Activated CD4-positive, alpha-beta T cell treated with anti-CD3 and anti-CD28 coated beads, Interleukin-2, Interleukin-4, amounts not matched to agents 100 ng/mL and 50 ng/mL, durations not matched to agents 16 hours and 8 hours (primary cell): ENCODE results near the gene CELSR3.

Experiments used
- DNase-seq: peaks from one replicate; pipeline ENCODE4 v3.0.0-alpha.2; 2020; ENCODE audit warnings: low spot score

Gene CELSR3, protein sequence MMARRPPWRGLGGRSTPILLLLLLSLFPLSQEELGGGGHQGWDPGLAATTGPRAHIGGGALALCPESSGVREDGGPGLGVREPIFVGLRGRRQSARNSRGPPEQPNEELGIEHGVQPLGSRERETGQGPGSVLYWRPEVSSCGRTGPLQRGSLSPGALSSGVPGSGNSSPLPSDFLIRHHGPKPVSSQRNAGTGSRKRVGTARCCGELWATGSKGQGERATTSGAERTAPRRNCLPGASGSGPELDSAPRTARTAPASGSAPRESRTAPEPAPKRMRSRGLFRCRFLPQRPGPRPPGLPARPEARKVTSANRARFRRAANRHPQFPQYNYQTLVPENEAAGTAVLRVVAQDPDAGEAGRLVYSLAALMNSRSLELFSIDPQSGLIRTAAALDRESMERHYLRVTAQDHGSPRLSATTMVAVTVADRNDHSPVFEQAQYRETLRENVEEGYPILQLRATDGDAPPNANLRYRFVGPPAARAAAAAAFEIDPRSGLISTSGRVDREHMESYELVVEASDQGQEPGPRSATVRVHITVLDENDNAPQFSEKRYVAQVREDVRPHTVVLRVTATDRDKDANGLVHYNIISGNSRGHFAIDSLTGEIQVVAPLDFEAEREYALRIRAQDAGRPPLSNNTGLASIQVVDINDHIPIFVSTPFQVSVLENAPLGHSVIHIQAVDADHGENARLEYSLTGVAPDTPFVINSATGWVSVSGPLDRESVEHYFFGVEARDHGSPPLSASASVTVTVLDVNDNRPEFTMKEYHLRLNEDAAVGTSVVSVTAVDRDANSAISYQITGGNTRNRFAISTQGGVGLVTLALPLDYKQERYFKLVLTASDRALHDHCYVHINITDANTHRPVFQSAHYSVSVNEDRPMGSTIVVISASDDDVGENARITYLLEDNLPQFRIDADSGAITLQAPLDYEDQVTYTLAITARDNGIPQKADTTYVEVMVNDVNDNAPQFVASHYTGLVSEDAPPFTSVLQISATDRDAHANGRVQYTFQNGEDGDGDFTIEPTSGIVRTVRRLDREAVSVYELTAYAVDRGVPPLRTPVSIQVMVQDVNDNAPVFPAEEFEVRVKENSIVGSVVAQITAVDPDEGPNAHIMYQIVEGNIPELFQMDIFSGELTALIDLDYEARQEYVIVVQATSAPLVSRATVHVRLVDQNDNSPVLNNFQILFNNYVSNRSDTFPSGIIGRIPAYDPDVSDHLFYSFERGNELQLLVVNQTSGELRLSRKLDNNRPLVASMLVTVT (N-terminal part only)

DNA sequence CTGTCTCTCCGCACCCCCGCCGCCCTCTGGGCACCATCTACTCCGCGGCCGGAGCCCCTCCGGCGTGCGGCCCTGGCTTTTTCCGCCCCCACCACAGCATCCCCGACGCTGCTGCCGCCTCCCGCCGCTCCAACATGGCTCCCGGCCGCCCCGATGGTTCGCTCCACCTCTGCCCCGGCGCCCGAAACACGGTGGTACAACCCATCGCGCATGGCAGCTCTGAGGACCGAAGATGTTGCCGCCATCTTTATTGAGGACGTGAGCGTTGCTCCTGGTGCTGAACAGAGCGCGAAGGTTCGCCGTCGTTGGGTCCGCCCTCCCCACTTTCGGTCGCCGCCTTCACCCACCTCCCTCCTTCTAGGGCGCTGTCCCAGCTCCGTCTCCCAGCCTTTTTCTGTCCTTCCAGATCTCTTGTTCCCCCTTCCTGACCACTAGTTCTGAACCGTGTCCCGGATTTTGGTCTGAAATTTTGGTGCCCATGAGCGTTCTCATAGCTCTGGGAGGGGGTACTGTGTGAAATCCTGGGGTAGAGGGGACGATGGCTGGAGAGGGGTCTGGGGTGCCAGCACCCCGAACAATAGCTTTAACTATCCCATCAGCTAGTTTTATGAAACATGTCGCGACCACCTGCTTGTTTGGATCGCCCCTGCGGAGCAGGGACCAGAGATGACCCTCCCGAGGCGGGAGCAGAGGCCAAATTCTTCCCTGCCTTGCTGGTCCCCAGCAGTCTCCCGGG, at the start of gene CELSR3:
Gene CELSR3 (minus strand): TSS at position 134 of the 736 bp plus-strand sequence. CDS start 252 bp downstream, outside the sequence.
- DNase-seq: peak; percentile 87

DNA sequence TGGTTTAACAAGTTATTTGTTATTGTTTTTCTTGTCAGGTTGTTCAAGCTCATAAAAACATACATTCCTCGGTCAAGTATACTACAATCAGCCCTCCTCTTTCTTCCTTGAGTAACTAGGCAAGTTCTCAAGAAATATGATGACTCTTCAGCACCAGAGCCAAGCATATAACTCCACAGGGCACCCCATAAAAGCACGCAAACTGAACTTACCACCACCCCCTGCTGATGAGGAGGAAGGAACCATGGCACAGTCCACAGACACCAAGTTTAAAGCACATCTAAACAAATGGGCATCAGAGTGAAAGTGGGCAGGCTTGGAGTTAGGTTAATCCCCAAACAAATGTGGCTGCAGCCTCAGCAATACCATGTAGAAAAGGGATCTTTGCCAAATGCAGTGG, 49.0 kb upstream of the CELSR3 start:
- DNase-seq: no peak

DNA sequence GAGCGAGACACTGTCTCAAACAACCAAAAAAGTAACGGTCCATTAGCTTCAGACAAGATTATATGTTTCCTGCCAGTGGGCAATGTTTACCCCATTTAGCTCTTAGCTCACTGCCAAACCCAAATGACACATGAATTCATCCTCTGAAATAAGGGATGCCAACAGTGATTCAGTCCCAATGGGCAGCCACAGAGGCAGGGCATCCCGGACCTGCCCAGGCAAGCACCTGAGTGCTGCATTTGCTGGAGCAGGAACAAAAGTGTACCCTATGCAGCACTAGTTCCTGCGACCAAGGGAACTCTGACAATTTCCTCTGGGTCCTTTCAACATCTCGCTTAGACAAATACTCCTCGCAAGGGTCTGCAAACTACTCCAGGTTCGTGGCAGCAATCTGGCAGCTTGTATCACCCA, 46.4 kb upstream of the CELSR3 start:
- no peak for DNase-seq

DNA sequence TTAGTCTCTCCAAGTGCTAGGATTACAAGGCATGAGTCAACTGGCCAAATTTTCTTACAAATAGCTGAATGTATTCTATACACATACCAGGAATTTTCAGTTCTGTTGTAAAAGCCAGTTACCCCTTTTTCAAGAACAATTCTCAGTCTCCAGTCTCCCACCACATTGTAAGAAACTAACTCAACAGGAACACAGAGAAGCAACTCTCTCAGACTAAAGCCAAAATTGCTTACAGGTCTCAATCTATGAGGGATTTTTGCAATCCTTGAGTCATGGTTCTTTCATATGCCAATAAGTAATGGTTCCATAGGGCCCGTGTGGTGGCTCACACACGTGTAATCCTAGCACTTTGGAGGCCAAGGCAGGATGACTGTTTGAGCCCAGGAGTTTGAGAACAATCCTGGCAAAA, 45.8 kb upstream of the CELSR3 start:
- no peak for DNase-seq

DNA sequence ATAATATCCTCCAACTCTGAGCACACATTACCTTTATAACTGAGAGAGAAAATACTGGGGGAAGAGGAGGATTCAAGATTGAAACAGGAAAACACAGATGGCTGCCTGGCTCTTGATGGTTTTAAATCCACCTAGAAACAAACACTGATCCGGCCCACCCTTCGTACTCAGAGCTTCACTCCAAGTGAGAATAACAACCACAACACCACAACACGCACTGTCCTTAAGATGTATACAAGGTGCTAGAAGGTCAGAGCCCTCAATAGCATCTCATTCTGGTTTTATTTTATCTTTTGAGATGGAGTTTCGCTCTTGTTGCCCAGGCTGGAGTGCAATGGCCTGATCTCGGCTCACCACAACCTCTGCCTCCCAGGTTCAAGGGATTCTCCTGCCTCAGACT, 44.5 kb upstream of the CELSR3 start:
- no peak for DNase-seq

DNA sequence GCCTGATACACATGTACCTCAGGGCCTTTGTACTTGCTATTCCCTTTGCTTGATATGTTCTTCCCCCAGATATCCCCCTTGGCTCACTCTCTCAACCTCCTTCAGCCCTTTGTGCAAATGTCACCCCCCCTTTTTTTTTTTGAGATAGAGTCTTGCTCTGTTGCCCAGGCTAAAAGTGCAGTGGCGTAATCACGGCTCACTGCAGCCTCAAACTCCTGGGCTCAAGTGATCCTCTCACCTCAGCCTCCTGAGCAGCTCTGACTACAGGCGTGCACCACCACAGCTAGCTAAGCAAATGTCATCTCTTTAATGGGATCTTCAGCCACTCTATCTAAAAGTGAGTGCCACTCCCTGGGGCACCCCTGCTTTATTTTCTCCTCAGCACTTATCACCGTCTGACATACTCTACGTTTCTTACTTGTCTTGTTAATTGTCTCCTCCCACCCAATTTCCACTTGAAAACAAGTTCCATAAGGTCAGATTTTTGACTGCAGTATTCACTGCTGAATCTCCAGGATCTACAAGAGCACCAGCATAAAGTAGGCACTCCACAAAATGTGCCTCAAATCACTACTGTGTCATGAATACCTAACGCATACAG, 39.7 kb upstream of the CELSR3 start:
- no peak for DNase-seq

DNA sequence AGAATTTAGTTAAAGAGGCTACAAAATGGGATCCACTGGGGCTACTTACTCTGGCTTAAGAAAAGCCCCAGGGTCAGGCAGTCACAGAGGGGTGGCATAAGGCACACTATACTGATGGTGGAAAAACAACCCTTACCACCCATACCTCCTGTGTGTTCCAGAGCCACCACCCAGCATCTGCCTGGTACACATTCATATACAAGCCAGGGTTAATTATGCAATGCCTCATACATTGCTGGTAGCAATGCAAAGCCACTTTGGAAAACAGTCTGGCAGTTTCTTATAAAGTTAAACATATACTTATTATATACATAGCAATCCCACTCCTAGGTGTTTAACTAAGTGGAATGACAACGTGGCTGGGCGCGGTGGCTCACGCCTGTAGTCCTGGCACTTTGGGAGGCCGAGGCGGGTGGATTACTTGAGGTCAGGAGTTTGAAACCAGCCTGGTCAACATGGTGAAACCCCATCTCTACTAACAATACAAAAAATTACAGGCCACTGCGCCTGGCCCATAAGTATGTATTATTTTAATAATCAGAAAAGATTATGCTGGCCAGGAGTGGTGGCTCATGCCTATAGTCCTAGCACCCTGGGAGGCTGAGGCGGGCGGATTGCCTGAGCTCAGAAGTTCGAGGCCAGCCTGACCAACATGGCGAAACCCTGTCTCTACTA, 38.2 kb upstream of the CELSR3 start:
- DNase-seq: no peak

DNA sequence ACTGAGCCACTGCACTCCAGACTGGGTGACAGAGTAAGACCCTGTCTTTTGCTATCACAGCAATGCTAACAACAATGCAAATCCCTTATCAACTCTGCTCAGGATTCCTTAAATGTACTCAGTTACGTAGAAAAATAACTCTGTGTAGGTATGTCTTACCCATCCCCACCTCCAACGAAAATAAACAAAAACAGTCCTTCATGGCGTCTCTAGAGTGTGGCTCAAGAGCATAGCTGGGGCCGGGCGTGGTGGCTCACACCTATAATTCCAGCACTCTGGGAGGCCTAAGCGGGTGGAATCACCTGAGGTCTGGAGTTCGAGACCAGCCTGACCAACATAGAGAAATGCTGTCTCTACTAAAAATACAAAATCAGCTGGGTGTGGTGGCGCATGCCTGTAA, 36.2 kb upstream of the CELSR3 start:
- DNase-seq: no peak

DNA sequence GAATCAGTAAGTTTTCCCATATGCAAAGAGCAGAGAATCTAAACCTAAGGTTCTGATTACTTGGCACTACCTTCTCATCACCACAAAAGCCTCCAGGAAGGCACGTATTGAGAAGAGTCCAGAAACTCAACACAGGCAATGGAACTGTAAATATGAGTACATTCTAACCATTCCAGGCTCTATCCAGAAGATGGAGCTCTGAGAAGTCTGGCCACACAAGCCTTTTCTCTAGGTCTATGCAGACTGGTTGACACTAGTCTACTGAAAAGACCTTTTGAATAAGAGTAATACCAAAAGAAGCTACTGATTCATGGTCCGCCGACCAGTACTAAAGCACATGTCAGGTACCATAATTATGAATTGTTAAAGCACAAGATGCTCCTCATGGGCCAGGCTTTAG, 35.3 kb upstream of the CELSR3 start:
- DNase-seq: no peak

DNA sequence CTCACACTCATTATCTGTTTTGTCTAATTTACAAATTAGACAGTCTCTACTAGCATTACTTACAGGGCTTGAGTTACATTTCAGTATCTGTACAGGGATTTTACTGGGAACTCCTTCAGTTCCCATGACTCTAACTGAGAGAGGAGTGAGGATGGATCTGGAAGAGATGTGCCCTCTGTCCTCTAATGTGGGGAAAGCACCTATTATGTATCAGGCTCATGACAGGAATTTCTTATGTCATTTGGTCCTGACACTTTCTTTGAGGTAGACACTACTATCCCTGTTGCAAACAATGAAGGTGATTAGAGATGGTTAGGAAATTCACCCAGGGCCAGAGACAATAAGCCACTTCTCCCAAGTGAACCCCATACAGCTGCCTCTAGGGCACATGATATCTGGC, 33.9 kb upstream of the CELSR3 start:
- DNase-seq: no peak

DNA sequence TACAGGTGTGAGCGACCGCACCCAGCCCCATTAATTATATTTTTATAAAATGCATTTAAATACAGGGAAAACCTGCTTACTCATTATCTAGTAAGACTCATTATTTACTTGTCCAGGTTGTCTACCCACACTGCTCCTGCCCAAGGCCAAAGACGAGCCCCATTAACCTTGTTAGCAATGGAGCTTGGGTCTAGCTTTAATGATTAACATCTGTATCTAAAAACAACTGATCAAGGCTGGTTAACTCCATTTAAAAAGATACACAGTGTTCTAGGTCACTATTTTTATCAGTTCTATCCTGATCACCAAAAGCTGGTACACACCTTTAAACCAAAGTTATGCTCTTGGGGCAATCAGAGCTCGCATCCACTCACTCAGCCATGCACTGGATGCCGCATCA, 33.5 kb upstream of the CELSR3 start:
- DNase-seq: no peak

DNA sequence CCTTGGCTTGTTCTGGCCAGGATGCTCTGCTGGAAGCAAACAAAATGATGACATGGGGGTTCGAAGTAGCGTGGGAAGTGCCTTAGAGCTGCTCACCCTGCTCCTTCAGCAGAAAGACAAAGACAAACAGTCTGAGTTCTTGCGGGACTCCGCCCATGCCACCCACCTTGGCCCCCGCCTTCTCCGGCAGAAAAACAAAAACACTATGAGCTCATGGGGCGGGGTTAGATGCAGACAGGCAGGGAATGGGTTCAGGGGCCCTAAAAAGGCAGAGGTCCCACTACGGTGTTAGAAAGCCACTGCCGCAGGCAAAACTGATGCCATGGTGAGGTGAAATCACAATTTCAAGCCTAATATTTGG, 32.7 kb upstream of the CELSR3 start:
- no peak for DNase-seq

DNA sequence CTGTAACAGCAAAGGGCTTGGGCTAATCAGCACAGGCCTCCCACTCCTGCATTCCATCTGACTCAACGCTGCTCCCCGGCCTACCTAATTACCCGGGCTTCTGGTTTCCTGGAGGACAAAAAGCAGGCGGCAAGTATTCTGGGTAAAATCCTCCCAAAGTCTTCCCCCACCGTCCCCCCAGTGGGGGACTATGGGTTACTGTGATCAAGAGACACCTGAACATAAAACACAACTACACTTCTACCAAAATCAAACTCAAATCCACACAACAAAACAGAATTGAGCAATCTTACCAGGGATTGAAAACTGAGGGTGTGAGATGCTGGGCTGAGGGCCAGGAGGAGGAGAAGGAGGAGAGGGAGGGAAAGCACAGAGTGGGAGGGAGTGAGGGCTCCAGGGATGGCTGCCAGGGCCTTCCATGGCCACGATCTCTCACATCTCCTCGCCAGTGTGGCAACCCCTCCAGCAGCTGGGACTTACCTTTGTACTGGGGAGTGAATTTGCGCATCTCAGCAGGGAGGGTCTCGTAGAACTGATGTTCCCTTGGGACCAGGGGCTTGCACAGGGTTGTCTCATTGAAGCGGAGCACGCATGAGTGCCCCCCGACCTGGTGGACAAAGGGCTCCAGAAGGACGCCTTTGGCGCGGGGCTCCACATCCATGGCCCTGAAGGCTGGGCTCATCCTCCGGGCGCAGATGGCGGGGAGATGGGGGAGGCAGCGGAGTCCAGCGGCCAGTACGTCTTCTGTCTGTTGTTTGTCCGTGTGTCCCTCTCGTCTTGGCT, 32.1 kb upstream of the CELSR3 start:
- no peak for DNase-seq

DNA sequence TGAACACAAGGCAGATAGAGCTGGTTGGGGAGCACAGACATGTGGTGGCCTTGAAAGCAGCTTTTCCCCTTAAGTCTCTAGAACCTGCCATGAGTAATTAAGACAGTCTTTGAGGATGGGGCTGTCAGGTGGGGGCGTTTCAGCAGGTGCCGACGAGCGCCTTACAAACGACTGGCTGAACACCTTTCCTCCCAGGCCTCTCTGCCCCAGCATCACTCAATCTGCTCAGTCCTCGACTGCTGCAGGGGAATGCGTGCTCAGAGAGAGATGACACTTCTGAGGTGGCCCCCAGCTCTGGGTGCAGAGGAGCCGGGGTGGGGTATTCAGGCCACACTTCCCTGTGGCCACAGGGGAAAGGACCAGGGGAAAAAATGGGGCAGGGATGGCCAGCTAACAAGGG, 31.1 kb upstream of the CELSR3 start:
- no peak for DNase-seq

DNA sequence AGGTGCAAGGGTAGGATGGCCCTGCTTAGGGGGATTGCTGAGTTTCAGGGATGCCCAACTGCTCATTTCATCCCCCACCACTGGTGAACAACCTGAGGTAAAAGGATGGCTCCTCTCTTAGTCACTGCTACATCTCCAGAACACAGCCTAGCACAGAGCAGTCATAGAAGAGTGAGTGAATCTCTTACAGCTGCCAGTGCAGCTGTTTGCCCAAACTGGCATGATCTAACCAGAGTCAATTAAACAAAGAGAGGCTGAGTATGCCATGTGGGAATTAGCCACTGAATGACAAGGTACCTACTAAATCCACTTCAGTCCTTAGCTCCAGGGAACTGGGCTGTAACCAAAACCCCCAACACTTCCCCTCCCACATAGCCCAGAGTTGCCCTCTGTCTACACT, 29.9 kb upstream of the CELSR3 start:
- no peak for DNase-seq

DNA sequence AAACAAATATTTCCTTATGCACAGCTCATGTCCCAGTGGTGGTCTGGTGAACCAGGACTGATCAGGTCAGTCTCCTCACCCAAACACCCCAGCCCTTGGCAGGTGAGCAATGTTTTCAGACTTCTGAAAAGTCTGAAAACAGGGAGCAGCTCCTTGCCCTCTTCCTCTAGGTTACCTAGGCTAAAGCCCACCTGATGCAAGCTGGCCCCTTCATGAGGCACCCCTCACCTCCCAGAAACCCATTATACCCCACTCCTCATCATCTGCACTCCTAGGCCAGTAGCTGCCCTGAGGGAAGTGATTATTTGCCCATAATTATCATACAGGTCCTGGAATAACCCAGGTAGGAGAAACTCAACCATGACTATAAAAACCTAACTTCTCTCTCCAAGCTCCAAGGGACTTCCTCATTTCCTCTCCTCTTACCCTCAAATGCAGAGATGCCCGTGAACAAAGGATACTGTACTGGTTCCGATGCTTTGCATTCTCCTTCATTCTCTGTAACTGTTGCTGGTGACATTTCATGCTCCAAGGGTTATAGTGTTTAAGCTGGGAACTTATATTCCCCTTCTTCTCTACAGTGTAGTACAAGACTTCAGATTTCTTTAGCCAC, 28.3 kb upstream of the CELSR3 start:
- DNase-seq: no peak

DNA sequence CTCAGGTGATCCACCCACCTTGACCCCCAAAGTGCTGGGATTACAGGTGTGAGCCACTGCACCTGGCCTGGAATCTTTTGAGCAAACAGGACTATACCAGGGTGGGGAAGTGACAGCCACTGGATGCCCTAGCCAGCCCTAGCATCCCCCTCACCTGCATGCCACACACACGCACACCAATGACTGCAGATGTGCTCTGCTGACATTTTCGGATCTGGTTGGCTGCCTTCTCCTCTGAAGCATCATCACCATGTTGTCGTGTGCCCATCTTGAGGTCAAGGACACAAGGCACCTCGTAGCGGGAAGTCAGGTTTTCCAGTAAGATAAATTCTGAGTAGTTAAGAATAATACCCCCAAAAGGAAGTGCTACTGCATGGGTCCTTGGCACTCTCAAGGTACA, 26.7 kb upstream of the CELSR3 start:
- no peak for DNase-seq

DNA sequence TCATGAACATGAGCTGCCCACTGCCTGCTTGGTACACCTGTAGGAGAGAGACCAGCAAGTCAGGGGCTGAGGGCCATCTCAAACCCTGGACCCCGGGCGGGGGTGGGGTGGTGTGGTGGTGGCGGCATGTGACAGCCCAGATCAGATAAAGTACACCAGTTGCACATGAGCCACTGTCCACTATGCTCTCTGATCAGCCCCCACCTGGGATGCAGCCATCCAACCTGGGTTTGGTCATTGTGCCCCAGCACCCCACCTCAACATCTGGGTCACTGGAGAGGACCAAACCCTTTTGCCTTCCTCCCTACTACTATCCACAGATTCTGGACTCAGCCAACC, 26.0 kb upstream of the CELSR3 start:
- no peak for DNase-seq

DNA sequence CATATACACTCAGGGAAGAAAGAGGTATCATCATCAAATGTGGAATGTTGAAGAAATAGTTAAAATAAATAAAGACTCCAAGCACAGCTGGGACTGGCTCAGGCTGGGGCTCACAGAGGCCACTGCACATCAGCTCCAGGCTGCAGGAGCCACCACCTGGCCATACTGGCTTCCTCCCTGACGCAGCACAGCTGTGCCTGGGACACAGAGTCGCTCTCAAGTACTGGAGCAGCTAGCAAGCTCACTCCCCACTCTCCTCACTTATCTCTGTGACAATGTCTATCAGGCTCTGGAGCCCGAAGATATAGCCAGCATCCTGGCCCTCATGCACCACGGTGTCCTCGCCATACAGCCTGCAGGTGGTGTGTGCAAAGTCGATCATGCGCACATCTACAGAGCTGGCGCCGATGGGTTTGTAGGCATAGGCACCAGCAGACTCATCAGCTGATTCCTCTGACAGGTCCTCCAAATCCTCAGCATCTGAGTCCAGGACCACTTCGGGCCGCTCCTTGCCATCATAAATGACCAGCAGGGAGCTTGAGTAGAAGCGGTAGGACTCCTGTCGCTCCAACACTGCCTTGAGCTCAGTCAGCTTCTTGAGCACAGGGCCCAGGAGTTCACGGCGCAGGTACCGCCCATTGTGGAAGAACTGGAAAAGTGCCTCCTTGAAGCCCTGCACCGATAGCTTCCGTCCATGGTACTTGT, 25.5 kb upstream of the CELSR3 start:
- DNase-seq: no peak
